HCEC 1CT (cell line): ENCODE results near the gene SERINC5.
"Not testable (repeated sequence)": the region's sequence is repeated elsewhere in the genome, so short reads cannot be mapped to it uniquely, and the experiment has no call there.

Source experiments
- DNase-seq: peaks from one replicate; pipeline ENCODE4 v3.0.0-alpha.2; 2017

SERINC5 gene

GRCh38 chr5:80255811-80256712, at the start of gene SERINC5:
SERINC5 (minus strand) TSS chr5:80256048; CDS start chr5:80255922, 126 bp downstream.
- peak; percentile 73 for DNase-seq

GRCh38 chr5:80302636-80303035, 46.8 kb upstream of the SERINC5 start:
- no peak for DNase-seq

GRCh38 chr5:80301342-80301741, 45.5 kb upstream of the SERINC5 start:
- DNase-seq = not testable (repeated sequence)

- not testable (repeated sequence) for DNase-seq
Observed at GRCh38 chr5:80300796-80301195, 44.9 kb upstream of the SERINC5 start.

- DNase-seq = no peak
Observed at GRCh38 chr5:80300125-80300524, 44.3 kb upstream of the SERINC5 start.

- no peak for DNase-seq
Observed at GRCh38 chr5:80299601-80300000, 43.8 kb upstream of the SERINC5 start.

- DNase-seq = no peak
Observed at GRCh38 chr5:80296121-80296520, 40.3 kb upstream of the SERINC5 start.

GRCh38 chr5:80291761-80292160, 35.9 kb upstream of the SERINC5 start:
- DNase-seq = no peak

GRCh38 chr5:80289320-80289719, 33.5 kb upstream of the SERINC5 start:
- no peak for DNase-seq

GRCh38 chr5:80288177-80288576, 32.3 kb upstream of the SERINC5 start:
- no peak for DNase-seq

- DNase-seq = no peak
Observed at GRCh38 chr5:80284720-80285119, 28.9 kb upstream of the SERINC5 start.

- DNase-seq = no peak
Observed at GRCh38 chr5:80283360-80283759, 27.5 kb upstream of the SERINC5 start.

GRCh38 chr5:80282054-80282453, 26.2 kb upstream of the SERINC5 start:
- no peak for DNase-seq

- no peak for DNase-seq
Observed at GRCh38 chr5:80277191-80277590, 21.3 kb upstream of the SERINC5 start.

GRCh38 chr5:80276186-80276585, 20.3 kb upstream of the SERINC5 start:
- DNase-seq = no peak

- peak; percentile 46 for DNase-seq
Observed at GRCh38 chr5:80275347-80275746, 19.5 kb upstream of the SERINC5 start.

- not testable (repeated sequence) for DNase-seq
Observed at GRCh38 chr5:80270543-80270942, 14.7 kb upstream of the SERINC5 start.

GRCh38 chr5:80269991-80270438, 14.2 kb upstream of the SERINC5 start:
- no peak for DNase-seq

GRCh38 chr5:80268916-80269315, 13.1 kb upstream of the SERINC5 start:
- DNase-seq = no peak

- no peak for DNase-seq
Observed at GRCh38 chr5:80266566-80266965, 10.7 kb upstream of the SERINC5 start.

- DNase-seq = no peak
Observed at GRCh38 chr5:80260461-80260860, 4.6 kb upstream of the SERINC5 start.

GRCh38 chr5:80259511-80260203, 3.8 kb upstream of the SERINC5 start:
- DNase-seq = no peak

GRCh38 chr5:80255431-80255810, 427 bp downstream of the SERINC5 start:
- DNase-seq = peak; percentile 65
